SK-N-SH (cell line): ENCODE measurements around the gene THAP2. TPM values are rescaled to one million over a fixed set of nuclear protein-coding genes. Genes with fewer than 3 reads are reported as not detected.

Source experiments
- CTCF ChIA-PET: fragments of 300-600, 350-600 bp; formaldehyde crosslinking; extraction: SDS; loops from one replicate; lab custom pipeline; 2021; lab: Yijun Ruan, JAX
- POLR2A ChIA-PET: fragments of 350-600 bp; sonication (Branson Sonifier 250); formaldehyde crosslinking; extraction: SDS; loops from one replicate; lab custom pipeline; 2020; ENCODE audit warnings: antibody characterized with exemption, inconsistent platforms; lab: Yijun Ruan, JAX
- DNase-seq: peaks from one replicate; pipeline ENCODE4 v3.0.0; 2012
- H2AFZ ChIP-seq: fragments of 200-600 bp; sonication (generic); 2 replicates; pipeline ENCODE4 v1.8.1; 2016; ENCODE audit warnings: antibody characterized with exemption, mild to moderate bottlenecking, low read depth
- H3F3A ChIP-seq: fragments of 200-600 bp; sonication (generic); replicated peaks from 2 replicates; pipeline ENCODE3; 2016; ENCODE audit warnings: antibody characterized with exemption, mild to moderate bottlenecking; ENCODE audit not compliant: insufficient read depth
- H3K27ac ChIP-seq, 2 experiments: fragments of 200-500 bp in 1 of 2; fragments of 200-600 bp in 1 of 2; sonication (Bioruptor generic) in 1 of 2; sonication (generic), shearing (Covaris generic) in 1 of 2; 2 replicates each; pipeline versions ENCODE4 v1.5.1 to v1.6.1; 2014 to 2016; ENCODE audit warnings: low read depth in 2 of 2, inconsistent platforms in 1 of 2, low read length in 1 of 2, mild to moderate bottlenecking in 1 of 2, mixed read lengths in 1 of 2
- H3K27me3 ChIP-seq: fragments of 200-600 bp; sonication (generic), shearing (Covaris generic); 2 replicates; pipeline ENCODE4 v1.6.1; 2016; ENCODE audit warnings: mixed run types; ENCODE audit not compliant: insufficient read depth
- H3K36me3 ChIP-seq, 2 experiments: fragments of 200-500 bp in 1 of 2; fragments of 200-600 bp in 1 of 2; sonication (Bioruptor generic) in 1 of 2; sonication (generic) in 1 of 2; replicated peaks in 1 of 2; 2 replicates each; pipeline versions ENCODE3 to v1.5.1; 2014 to 2016; ENCODE audit warnings: low read length in 1 of 2, mild to moderate bottlenecking in 1 of 2; ENCODE audit not compliant: insufficient read depth in 2 of 2, control insufficient read depth in 1 of 2
- H3K4me1 ChIP-seq, 2 experiments: fragments of 200-500 bp in 1 of 2; fragments of 200-600 bp in 1 of 2; sonication (Bioruptor generic) in 1 of 2; sonication (generic), shearing (Covaris generic) in 1 of 2; 2 replicates each; pipeline versions ENCODE4 v1.5.1 to v1.6.1; 2014 to 2016; ENCODE audit warnings: low read depth in 1 of 2, low read length in 1 of 2, mixed run types in 1 of 2; ENCODE audit not compliant: insufficient read depth in 2 of 2, control insufficient read depth in 1 of 2
- H3K4me2 ChIP-seq: fragments of 200-600 bp; sonication (generic), shearing (Covaris generic); 2 replicates; pipeline ENCODE4 v1.6.1; 2017; ENCODE audit warnings: mixed run types
- H3K4me3 ChIP-seq, 2 experiments: fragments of 200-500 bp in 1 of 2; fragments of 200-600 bp in 1 of 2; sonication (Bioruptor generic) in 1 of 2; sonication (generic), shearing (Covaris generic) in 1 of 2; 2 replicates each; pipeline versions ENCODE4 v1.5.1 to v1.8.1; 2014 to 2016; ENCODE audit warnings: low read depth in 2 of 2, inconsistent platforms in 1 of 2, low read length in 1 of 2, mild to moderate bottlenecking in 1 of 2, mixed read lengths in 1 of 2, moderate library complexity in 1 of 2
- H3K79me2 ChIP-seq: fragments of 200-600 bp; sonication (generic); 2 replicates; pipeline ENCODE4 v1.8.1; 2017; ENCODE audit warnings: mild to moderate bottlenecking; ENCODE audit not compliant: insufficient read depth
- H3K9ac ChIP-seq: fragments of 200-600 bp; sonication (generic); 2 replicates; pipeline ENCODE4 v1.6.1; 2017; ENCODE audit warnings: mixed run types
- H3K9me2 ChIP-seq: fragments of 200-600 bp; sonication (generic); 2 replicates; pipeline ENCODE4 v1.6.1; 2017; ENCODE audit warnings: mixed run types
- H3K9me3 ChIP-seq: fragments of 200-600 bp; sonication (generic); 2 replicates; pipeline ENCODE4 v1.6.1; 2017; ENCODE audit warnings: mixed run types, mild to moderate bottlenecking, moderate library complexity
- H4K20me1 ChIP-seq: fragments of 200-600 bp; sonication (generic); 2 replicates; pipeline ENCODE4 v1.6.1; 2017; ENCODE audit warnings: mild to moderate bottlenecking, mixed run types; ENCODE audit not compliant: insufficient read depth
- CTCF ChIP-seq: fragments of 200-600 bp; sonication (generic); IDR thresholded peaks from 2 replicates; pipeline ENCODE4 v1.6.1; 2017; ENCODE audit warnings: antibody characterized with exemption, mild to moderate bottlenecking, moderate library complexity
- ELF1 ChIP-seq: IDR thresholded peaks from 2 replicates; pipeline ENCODE4 v1.4.0; 2012
- FOXM1 ChIP-seq: IDR thresholded peaks from 2 replicates; pipeline ENCODE4 v1.4.0; 2012; ENCODE audit warnings: low read depth, mild to moderate bottlenecking
- GABPA ChIP-seq: IDR thresholded peaks from 2 replicates; pipeline ENCODE4 v1.4.0; 2012; ENCODE audit warnings: low read depth, mild to moderate bottlenecking
- GATA2 ChIP-seq: sonication (generic); formaldehyde crosslinking; IDR thresholded peaks from 2 replicates; pipeline ENCODE4 v1.5.0; 2020; ENCODE audit warnings: mild to moderate bottlenecking, missing genetic modification reagents
- IRF3 ChIP-seq: fragments of 150-350 bp; IDR thresholded peaks from 2 replicates; pipeline ENCODE4 v1.6.1; 2016; ENCODE audit warnings: mild to moderate bottlenecking, low read depth, low read length
- MAX ChIP-seq: IDR thresholded peaks from 2 replicates; pipeline ENCODE4 v1.4.0; 2012; ENCODE audit warnings: low read depth
- MXI1 ChIP-seq: IDR thresholded peaks from 2 replicates; pipeline ENCODE4 v1.6.1; 2012; ENCODE audit warnings: mild to moderate bottlenecking, low read depth, low read length, improper control_type of control experiment
- NFIC ChIP-seq: IDR thresholded peaks from 2 replicates; pipeline ENCODE4 v1.4.0; 2012; ENCODE audit warnings: borderline replicate concordance
- NRF1 ChIP-seq: IDR thresholded peaks from 2 replicates; pipeline ENCODE4 v1.6.1; 2012; ENCODE audit warnings: low read depth, mild to moderate bottlenecking, low read length
- PBX3 ChIP-seq: IDR thresholded peaks from 2 replicates; pipeline ENCODE4; 2012
- POLR2AphosphoS5 ChIP-seq: IDR thresholded peaks from 2 replicates; pipeline ENCODE4 v1.6.1; 2012; ENCODE audit warnings: low read depth, low read length
- RAD21 ChIP-seq: IDR thresholded peaks from 2 replicates; pipeline ENCODE4 v1.6.1; 2012; ENCODE audit warnings: mild to moderate bottlenecking, low read length
- RFX5 ChIP-seq: IDR thresholded peaks from 2 replicates; pipeline ENCODE4 v1.6.1; 2012; ENCODE audit warnings: mild to moderate bottlenecking, improper control_type of control experiment, low read length
- RXRA ChIP-seq: IDR thresholded peaks from 2 replicates; pipeline ENCODE4 v1.4.0; 2012; ENCODE audit warnings: low read depth, mild to moderate bottlenecking, borderline replicate concordance
- SIN3A ChIP-seq: IDR thresholded peaks from 2 replicates; pipeline ENCODE4 v1.6.1; 2012; ENCODE audit warnings: low read depth, mild to moderate bottlenecking, low read length, moderate library complexity, borderline replicate concordance
- SMC3 ChIP-seq: IDR thresholded peaks from 2 replicates; pipeline ENCODE4 v1.6.1; 2012; ENCODE audit warnings: low read depth, low read length, improper control_type of control experiment
- TAF1 ChIP-seq: IDR thresholded peaks from 2 replicates; pipeline ENCODE4 v1.6.1; 2012; ENCODE audit warnings: low read depth, mild to moderate bottlenecking, low read length, moderate library complexity, borderline replicate concordance
- TEAD4 ChIP-seq: IDR thresholded peaks from 2 replicates; pipeline ENCODE4 v1.4.0; 2012; ENCODE audit warnings: mild to moderate bottlenecking, borderline replicate concordance; ENCODE audit not compliant: insufficient read depth
- USF1 ChIP-seq: IDR thresholded peaks from 2 replicates; pipeline ENCODE4 v1.4.0; 2012; ENCODE audit warnings: low read depth, borderline replicate concordance
- USF2 ChIP-seq: fragments of 150-350 bp; IDR thresholded peaks from 2 replicates; pipeline ENCODE4 v1.6.1; 2017; ENCODE audit warnings: antibody characterized with exemption, low read length, low read depth, borderline replicate concordance
- ZBTB33 ChIP-seq: IDR thresholded peaks from 2 replicates; pipeline ENCODE4 v1.4.0; 2012; ENCODE audit warnings: low read depth, borderline replicate concordance
- WGBS: methylation state at CpG from one replicate; pipeline ENCODE4 v1.1.6; 2017; ENCODE audit warnings: low lambda C conversion rate; 5-methylcytosine and 5-hydroxymethylcytosine counted together
- polyA plus RNA-seq, 3 experiments: library from polyadenylated mRNA; depleted of rRNA; stranded (reverse); fragments of >200 nt; gene quantifications; 2 replicates each; pipeline ENCODE4 v1.2.3, GENCODE V29; 2012

THAP2 gene
- polyA plus RNA-seq, 1 of the 3 experiments (the other 2 are of a cell fraction) = 2.9 TPM

- Histone ChIP-seq H3K27ac (peak within 1 kb of the TSS; percentile 86 to 96), H3K9me3 (no peaks in the 10 kb centered on the region), H3K4me2 (peak within 1 kb of the TSS; percentile 87), H3K27me3 (no peaks in the 10 kb centered on the region), H3K9me2 (no peaks in the 10 kb centered on the region), H4K20me1 (no peaks in the 10 kb centered on the region), H3F3A (peaks cover 9% of the 10 kb centered on the region), H3K9ac (peak within 1 kb of the TSS; percentile 76), H3K36me3 (peaks cover 0 to 3% of the 10 kb centered on the region in 2 experiments), H3K4me1 (peaks cover 2 to 7% of the 10 kb centered on the region in 2 experiments; a peak in 3 of 4 replicates)
- peak; percentile 91 for DNase-seq
- POLR2A ChIA-PET = interaction anchor here (1.0 to 3.0 kb wide), 3 partner anchors 9 to 1943 kb away, joined by 3 to 38 read pairs (median 4); partner anchors contain the start of genes THAP2 and ZFC3H1
- 4% methylated on average over 13 of the region's 63 CpGs for WGBS
- TF ChIP-seq POLR2AphosphoS5 = peak; percentile 67
- TF ChIP-seq CTCF = peak; percentile 41
- TF ChIP-seq TAF1 = peak; percentile 62
- no peak for TF ChIP-seq TEAD4
- TF ChIP-seq ELF1 = peak; percentile 57
- peak; percentile 82 for TF ChIP-seq NRF1
- peak; percentile 77 for TF ChIP-seq PBX3
- peak; percentile 95 for TF ChIP-seq MXI1
- TF ChIP-seq RXRA = no peak
- TF ChIP-seq GABPA = peak; percentile 25
- TF ChIP-seq IRF3 = peak; percentile 23; the same call in 1 of the 2 replicates
- TF ChIP-seq GATA2 (CRISPR knock-in tag) = no peak
- peak; percentile 63 for TF ChIP-seq USF2
- peak; percentile 90 for TF ChIP-seq USF1
- TF ChIP-seq ZBTB33 = no peak
- TF ChIP-seq RAD21 = peak; percentile 46
- TF ChIP-seq NFIC = 0 out of 2 replicates have a peak, but pooled peaks have one; percentile 4
- 0 out of 2 replicates have a peak, but pooled peaks have one; percentile 38 for TF ChIP-seq FOXM1
- no peak; the same call in 1 of the 2 replicates for TF ChIP-seq RFX5
- TF ChIP-seq SIN3A = 0 out of 2 replicates have a peak, but pooled peaks have one; percentile 73
- peak; percentile 96 for TF ChIP-seq MAX
- peak; percentile 23; the same call in 1 of the 2 replicates for TF ChIP-seq SMC3
- TF ChIP-seq, all 33 proteins: peak for 17
- Histone ChIP-seq H3K4me3 (peak within 1 kb of the TSS; percentile 69 to 76), H3K79me2 (peaks cover 30% of the 10 kb centered on the region), H2AFZ (peak within 1 kb of the TSS; percentile 99)
- CTCF ChIA-PET = interaction anchor here (0.7 to 3.7 kb wide), 14 partner anchors 9 to 633 kb away, joined by 3 to 18 read pairs (median 4); partner anchors contain the start of genes THAP2 and ZFC3H1
These were observed 22.0 kb downstream of the THAP2 start, which contains the start of gene TMEM19 for GRCh38 chr12:71685914-71686657. TSS of gene TMEM19 (plus strand) at chr12:71686082. CDS start at chr12:71686681, 599 bp downstream.
